GM18951 (cell line): ENCODE measurements around the gene TRAF3.
"Not testable (repeated sequence)": the region's sequence is repeated elsewhere in the genome, so short reads cannot be mapped to it uniquely, and the experiment has no call there.

Experiments
- POLR2A ChIP-seq: IDR thresholded peaks from 4 replicates; pipeline ENCODE4 v1.6.1; 2011; ENCODE audit warnings: mild to moderate bottlenecking; ENCODE audit not compliant: insufficient read length, insufficient read depth; ENCODE audit errors: extremely low read depth
- in situ Hi-C: fragments of 300-500 bp; cut with MboI; formaldehyde crosslinking; loops from one replicate; pipeline ENCODE4 v1.12.0; 2022; ENCODE audit warnings: low sequenced_read_pairs, mixed read lengths, inconsistent platforms; ENCODE audit not compliant: unreplicated experiment

The TRAF3 gene

DNA sequence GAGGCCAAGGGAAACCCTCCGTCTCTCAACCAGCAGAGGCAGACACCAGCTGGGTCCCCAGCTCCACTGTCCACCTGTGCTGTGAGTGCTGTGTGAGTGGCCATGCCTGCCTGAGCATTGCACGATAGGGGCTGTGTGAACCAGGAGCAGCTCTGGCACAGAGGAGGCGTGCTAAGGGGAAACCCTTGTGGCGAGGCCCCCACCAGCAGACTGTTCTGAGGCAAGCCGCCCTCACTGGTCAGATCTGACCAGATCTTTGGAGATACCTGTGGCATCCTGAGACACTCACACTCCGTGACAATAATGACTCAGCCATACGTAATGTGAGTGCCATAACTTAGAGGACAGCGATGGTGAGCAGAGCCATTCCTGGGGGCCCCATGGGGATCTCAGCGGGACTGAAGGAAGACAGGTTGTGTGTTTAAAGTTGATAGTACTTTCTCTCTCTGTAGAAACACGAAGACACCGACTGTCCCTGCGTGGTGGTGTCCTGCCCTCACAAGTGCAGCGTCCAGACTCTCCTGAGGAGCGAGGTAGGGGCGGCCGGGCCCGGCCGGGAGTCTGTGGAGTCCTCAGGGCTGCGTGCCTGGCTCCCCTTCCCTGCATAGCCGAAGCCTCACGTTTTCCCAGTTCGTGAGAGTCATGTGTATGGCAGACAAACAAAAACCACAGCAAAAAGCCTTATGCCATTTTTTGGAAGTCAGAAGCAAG, 108.6 kb downstream of the TRAF3 start:
- no peak for TF ChIP-seq POLR2A
- in situ Hi-C loops, result no loop called here

DNA sequence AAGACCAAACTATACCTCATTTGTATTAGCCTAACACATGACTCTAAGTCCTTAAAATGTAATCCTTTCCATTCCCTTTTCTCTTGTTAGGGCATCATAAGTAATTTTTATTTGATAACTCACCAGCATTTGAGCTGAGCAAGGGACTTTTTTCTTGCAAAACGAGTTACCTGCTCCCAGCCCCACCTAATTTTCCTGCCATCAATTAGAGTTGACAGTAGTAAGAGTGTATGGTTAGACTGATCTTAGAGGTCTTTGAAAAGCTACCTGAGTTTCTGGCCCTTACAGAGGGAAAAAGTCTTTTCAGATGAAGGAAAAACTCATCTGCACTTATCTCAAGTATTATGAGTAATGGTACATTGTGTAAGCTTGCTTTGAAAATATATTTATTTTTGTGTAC, 111.5 kb downstream of the TRAF3 start:
- in situ Hi-C loops, result no loop called here
- TF ChIP-seq POLR2A, result no peak

DNA sequence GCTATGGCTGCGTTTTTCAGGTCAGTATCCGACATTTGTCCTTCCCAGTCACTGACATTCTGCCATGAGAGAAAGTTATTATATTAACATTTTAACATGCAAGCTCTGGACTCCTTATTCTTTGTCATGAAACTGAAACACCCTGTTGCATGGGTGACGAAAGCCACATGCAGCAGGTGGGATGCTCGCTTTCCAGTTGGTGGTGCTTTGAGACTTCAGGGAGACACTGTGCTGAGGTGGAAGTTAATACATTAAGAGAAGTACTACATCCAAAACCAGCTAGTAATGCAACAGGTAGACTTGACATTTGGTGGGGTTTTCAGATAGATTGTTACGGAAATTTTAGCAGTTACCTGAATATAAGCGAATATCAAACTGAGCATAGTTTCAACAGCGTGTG, 112.4 kb downstream of the TRAF3 start:
- in situ Hi-C loops, result no loop called here
- no peak for TF ChIP-seq POLR2A

DNA sequence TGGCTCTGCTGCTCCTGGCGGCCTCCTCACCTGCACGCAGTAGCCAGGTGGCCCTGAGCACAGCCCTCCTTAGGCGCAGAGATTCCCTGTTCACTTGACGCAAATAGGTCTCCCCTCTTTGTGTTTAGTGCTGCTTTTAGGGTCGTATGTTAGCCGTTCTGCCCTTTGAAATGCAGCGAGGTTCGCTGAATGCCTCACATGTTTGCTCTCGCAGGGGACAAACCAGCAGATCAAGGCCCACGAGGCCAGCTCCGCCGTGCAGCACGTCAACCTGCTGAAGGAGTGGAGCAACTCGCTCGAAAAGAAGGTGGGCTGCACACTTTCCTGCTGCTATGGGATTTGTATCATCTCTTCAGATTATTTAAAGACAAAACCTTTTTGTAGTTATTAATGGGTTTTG, 113.9 kb downstream of the TRAF3 start:
- in situ Hi-C loops, result no loop called here
- TF ChIP-seq POLR2A, result no peak

DNA sequence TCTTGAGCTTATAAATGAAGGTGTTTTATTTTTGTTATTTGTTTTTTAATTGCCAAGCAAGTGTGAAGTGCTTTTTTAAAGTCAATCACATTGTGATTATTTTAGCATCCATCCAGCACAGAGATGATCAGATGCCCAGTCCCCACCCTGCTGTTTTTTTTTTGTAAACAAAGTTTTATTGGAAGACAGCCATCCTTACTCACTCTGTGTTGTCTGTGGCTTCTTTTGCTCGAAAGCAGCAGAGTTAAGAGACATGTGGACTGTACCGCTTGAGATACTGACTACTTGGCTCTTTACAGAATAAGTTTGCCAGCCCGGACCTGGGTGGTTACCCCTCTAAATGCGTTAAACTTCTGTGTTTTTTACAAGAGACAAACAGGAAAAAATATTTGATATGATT, 114.3 kb downstream of the TRAF3 start:
- in situ Hi-C loops, result no loop called here
- no peak for TF ChIP-seq POLR2A

DNA sequence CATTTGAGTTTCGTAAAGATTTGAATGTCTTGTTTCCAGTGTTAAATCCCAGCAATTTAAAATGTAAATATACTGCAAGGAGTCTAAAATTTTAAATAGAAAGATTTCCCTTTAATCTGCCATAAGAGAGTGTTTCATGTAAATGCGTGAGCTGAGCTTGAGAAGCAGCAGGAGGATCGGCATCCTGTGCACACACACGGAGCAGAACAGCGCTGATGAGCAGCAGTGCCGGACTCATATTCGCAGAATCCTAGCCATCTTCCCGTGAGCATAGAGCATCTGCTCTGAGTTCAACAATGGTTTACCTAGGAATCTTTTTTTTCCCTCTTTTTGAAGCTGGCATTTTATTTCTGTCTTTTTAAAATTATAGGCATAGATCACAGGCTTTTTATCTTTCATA, 115.4 kb downstream of the TRAF3 start:
- in situ Hi-C loops, result no loop called here
- no peak for TF ChIP-seq POLR2A

DNA sequence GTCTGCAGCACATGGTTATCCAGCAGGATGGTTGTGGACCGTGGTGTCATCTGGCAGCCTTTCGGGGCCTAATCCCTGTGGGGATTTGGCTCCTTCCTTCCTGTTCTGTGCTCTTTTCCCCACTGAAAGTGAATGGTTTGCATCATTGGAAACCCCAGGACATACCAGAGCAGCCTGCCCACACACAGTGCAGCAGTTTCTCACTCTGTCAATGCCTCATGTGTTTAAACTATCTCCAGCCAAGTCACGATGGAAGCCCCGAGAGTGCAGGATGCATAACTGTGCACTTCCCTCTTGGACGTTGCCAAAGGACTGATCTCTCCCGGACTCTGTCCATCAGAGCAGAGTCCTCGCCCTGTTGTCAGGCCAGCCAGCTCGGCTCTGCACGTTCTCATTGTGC, 116.2 kb downstream of the TRAF3 start:
- in situ Hi-C loops, result no loop called here
- TF ChIP-seq POLR2A, result no peak

DNA sequence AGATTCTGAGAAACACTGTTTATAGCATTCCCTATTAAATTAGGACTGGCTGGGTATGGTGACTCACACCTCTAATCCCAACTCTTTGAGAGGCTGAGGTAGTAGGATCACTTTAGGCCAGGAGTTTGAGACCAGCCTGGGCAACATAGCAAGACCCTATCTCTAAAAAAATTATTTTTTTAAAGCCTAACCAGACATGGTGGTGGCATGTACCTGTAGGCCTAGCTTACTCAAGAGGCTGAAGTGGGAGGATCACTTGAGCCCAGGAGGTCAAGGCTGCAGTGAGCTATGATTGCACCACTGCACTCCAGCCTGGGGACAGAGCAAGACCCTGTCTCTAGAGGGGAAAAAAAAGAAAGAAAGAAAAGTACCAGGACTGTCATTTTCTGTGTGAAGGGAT, 119.5 kb downstream of the TRAF3 start:
- in situ Hi-C loops, result not testable (repeated sequence)

DNA sequence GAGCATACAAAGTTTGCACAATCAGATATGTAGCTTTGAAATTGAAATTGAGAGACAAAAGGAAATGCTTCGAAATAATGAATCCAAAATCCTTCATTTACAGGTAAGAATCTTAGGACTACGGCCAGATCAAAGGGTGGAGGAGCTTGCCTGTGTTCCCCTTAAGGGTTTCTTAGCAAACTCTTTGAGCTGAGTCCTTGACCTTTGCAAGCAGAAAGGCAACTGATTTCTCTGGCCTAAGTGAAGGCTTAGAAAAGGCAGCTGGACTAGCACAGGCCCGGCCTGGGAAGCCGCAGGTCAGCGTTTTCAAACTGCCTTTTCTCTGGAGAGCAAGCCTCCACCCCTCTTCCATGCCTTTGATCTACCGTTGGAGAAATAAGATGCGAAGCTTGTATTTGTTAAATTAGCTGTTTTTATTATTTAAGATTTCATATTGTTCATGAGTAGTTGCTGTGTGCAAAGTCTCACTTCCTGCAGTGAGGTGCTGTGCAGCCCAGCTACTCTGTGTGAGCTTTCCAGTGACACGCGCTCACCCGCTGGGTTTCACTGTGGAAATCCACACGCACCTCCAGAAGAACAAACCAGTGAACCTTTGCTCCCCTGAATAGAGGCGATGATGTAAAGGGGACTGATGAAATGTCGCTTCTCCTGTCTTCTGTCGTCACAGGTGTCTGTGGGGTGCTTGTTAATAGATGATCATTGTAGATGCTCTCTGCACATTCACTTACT, 120.2 kb downstream of the TRAF3 start:
- in situ Hi-C loops, result no loop called here
- no peak for TF ChIP-seq POLR2A

DNA sequence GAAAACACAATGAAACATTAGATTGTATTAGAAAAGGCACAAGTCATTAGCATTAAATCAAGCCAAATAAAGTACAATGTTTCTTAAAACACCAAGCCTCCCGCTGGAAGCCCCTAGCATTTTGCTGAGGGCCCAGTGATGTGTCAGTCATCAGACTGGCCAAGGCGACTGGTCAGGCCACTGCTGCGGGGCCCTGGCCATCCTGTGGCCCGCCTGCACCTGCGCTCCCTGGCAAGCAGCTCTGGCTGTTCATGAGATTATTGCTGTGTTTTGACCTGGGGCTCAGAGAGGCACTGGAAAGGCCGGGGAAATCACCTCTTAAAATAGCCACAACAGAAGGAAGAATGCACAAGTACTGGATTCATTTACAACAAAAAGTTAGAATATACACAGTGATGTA, 121.0 kb downstream of the TRAF3 start:
- TF ChIP-seq POLR2A, result no peak
- in situ Hi-C loops, result no loop called here

DNA sequence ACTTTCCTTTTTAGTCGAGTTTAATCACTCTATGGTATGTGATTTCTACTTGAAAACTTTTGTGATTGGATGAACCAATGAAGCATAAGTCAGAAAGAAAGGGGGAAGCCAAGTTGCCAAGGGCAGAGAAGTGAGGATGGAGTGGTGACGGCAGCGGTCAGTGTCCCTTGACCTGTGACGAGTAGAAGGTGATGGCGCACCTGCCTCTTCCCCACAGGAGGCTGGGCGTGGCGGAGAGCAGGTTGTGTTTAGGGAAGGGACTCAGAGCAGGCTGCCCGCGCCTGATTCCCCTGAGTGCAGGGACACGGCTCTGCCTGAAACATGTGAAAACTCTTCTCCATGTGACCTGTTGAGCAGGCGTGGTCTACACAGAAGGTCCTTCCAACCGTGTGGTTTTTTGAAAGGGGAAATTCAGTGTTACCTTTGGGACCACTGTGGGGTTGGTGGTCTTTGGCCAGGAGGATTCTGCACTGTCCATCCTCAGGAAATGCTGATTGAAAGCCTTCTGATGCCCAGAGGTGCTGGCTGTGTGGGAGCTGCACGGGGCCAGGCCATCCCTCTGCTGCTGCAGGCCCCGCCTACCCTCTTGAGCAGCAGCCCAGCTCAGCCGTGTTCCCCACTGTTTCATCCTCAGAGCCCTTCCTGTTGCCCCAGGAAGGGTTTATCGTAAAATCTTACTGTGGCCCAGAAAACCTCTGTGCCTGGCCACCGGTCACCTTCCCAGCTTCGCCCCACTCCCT, 121.7 kb downstream of the TRAF3 start:
- TF ChIP-seq POLR2A, result no peak
- in situ Hi-C loops, result no loop called here

DNA sequence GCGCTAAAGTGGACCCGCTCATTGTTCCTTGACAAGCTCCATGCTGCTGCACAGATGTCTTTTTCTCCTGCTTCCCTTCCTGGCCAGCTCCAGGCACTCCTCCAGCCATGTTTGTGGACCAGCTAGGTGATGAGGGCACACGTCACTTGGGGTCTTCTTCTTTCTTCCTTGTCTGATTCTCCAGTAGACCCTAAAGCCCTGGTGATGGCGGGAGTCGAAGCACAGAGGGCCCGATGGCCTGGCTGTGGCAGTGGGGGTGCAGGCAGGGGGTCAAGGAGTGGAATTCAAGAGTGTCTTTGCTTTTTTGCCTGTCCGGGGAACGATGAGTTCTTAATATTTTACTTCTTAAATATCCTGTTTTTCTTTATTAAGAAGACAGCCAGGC, 122.3 kb downstream of the TRAF3 start:
- no peak for TF ChIP-seq POLR2A
- in situ Hi-C loops, result no loop called here

DNA sequence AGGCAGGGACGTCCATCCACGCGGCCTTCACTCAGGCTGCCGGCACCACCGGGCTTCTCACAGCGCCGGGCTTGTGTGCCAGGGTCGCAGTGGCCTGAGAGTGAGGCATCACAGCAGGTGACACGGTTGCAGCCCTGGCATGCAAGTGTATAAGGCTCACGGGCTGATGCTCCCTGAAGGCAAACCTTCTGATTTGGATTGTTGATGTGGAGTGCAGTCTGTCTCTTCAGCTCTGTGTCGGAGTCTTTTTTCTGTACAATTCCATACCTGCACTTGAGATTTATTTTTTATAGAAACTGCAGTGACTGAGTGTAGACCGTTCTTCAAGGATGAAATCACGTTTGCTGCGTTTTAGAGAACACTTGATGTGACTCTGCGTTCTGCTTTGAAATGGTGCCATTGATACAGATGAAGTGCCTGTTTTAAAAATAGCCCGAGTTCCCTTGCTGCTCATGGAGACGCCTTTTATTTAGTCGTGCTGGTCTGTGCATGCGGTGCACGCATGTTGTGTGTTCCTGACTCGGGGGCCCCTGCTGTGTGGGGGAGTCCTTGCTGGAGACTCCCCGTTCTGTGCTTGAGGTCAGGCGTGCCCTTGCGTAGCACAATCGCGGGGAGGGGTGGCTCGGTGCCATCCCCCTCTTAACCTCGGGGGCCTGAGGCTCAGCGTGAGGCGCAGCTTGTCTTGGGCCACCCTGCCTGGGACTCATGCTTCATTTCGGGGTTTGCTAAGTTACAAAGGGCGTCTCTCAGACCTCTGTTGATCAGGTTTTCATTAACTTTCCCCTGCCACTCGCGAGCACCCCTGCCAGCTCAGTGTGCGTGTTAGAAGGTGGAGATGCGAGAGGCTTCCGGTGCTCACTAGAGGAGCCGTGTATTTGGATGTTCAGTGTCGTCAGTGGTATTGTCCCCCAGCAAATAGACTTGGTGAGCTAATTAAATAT, 123.7 kb downstream of the TRAF3 start:
- in situ Hi-C loops, result no loop called here
- no peak for TF ChIP-seq POLR2A

DNA sequence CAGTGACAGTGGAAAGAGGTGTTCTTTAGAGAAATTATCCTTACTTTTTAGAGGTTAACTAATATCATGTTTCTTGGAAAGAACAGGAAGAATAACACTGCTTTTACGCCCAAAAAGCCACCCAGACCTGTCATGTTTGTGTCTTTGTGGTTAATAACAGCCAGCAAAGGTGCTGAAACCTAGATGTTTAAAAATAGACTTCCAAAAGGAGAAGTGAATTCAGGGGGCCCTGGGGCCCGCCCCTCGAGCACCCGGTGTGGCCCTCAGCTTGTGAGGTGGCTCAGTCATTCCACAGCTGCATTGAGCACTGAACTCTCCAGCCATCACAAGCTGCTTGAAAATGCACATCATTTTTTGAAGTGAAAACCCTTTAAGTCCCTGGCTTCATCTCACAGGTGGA, 124.4 kb downstream of the TRAF3 start:
- TF ChIP-seq POLR2A, result peak; percentile 45
- in situ Hi-C loops, result no loop called here
